CD4-positive, alpha-beta T cell treated with Interleukin-10 for 1 hour (primary cell): ENCODE measurements around the gene RGL1.
A peak's percentile ranks its signal among the peaks of the same experiment; 100 is the strongest.

ENCODE experiments used
- DNase-seq: peaks from one replicate; pipeline ENCODE4 v3.0.0-alpha.2; 2020

Gene RGL1

GRCh38 chr1:183893561-183894289 lies 88.8 kb downstream of the RGL1 start:
- no peak for DNase-seq

- no peak for DNase-seq
Observed at GRCh38 chr1:183894290-183894565, 89.3 kb downstream of the RGL1 start.

GRCh38 chr1:183896466-183897048 lies 91.6 kb downstream of the RGL1 start:
- DNase-seq: no peak

- DNase-seq: no peak
Observed at GRCh38 chr1:183898001-183898396, 93.1 kb downstream of the RGL1 start.

GRCh38 chr1:183898610-183899009 lies 93.7 kb downstream of the RGL1 start:
- no peak for DNase-seq

GRCh38 chr1:183901748-183902330 lies 96.9 kb downstream of the RGL1 start:
- DNase-seq: no peak

- no peak for DNase-seq
Observed at GRCh38 chr1:183903101-183903500, 98.2 kb downstream of the RGL1 start.

GRCh38 chr1:183905508-183906113 lies 100.7 kb downstream of the RGL1 start:
- no peak for DNase-seq

GRCh38 chr1:183907070-183907469 lies 102.2 kb downstream of the RGL1 start:
- no peak for DNase-seq

- no peak for DNase-seq
Observed at GRCh38 chr1:183908079-183908478, 103.2 kb downstream of the RGL1 start.

- no peak for DNase-seq
Observed at GRCh38 chr1:183909672-183910071, 104.8 kb downstream of the RGL1 start.

- no peak for DNase-seq
Observed at GRCh38 chr1:183910845-183911244, 105.9 kb downstream of the RGL1 start.

- no peak for DNase-seq
Observed at GRCh38 chr1:183911285-183911684, 106.4 kb downstream of the RGL1 start.

- DNase-seq: no peak
Observed at GRCh38 chr1:183912265-183912886, 107.5 kb downstream of the RGL1 start.

- DNase-seq: no peak
Observed at GRCh38 chr1:183913567-183913993, 108.7 kb downstream of the RGL1 start.

GRCh38 chr1:183914276-183914675 lies 109.4 kb downstream of the RGL1 start:
- DNase-seq: no peak

GRCh38 chr1:183914891-183915290 lies 110.0 kb downstream of the RGL1 start:
- DNase-seq: no peak

- peak; percentile 87 for DNase-seq
Observed at GRCh38 chr1:183915625-183916510, 110.9 kb downstream of the RGL1 start.

- no peak for DNase-seq
Observed at GRCh38 chr1:183916574-183916973, 111.7 kb downstream of the RGL1 start.

GRCh38 chr1:183918589-183918988 lies 113.7 kb downstream of the RGL1 start:
- no peak for DNase-seq

- DNase-seq: no peak
Observed at GRCh38 chr1:183920651-183921050, 115.7 kb downstream of the RGL1 start.

GRCh38 chr1:183922197-183922596 lies 117.3 kb downstream of the RGL1 start:
- DNase-seq: no peak

GRCh38 chr1:183925947-183926346 lies 121.0 kb downstream of the RGL1 start:
- no peak for DNase-seq
